Coronary artery (tissue), 2 donors: ENCODE measurements around the gene USP9X.
A peak's percentile ranks its signal among the peaks of the same experiment; 100 is the strongest.
"Not testable (repeated sequence)": the region's sequence is repeated elsewhere in the genome, so short reads cannot be mapped to it uniquely, and the experiment has no call there.

ENCODE experiments used
- DNase-seq: peaks from one replicate; pipeline ENCODE4 v3.0.0-alpha.2; 2017; ENCODE audit warnings: low spot score
- H3K27ac ChIP-seq, 2 donors: fragments of 200-600 bp; sonication (generic); one replicate each; pipeline ENCODE4 v1.5.1; 2016 to 2019
- H3K4me3 ChIP-seq: fragments of 200-600 bp; sonication (generic); 2 replicates; pipeline ENCODE4 v1.5.1; 2016; ENCODE audit warnings: mild to moderate bottlenecking, moderate library complexity
- TF ChIP-seq, protein P1 (sequence below): fragments of 200-600 bp; sonication (generic); IDR thresholded peaks from one replicate; pipeline ENCODE4 v1.5.1; 2019; ENCODE audit warnings: antibody characterized with exemption

Gene USP9X

DNA sequence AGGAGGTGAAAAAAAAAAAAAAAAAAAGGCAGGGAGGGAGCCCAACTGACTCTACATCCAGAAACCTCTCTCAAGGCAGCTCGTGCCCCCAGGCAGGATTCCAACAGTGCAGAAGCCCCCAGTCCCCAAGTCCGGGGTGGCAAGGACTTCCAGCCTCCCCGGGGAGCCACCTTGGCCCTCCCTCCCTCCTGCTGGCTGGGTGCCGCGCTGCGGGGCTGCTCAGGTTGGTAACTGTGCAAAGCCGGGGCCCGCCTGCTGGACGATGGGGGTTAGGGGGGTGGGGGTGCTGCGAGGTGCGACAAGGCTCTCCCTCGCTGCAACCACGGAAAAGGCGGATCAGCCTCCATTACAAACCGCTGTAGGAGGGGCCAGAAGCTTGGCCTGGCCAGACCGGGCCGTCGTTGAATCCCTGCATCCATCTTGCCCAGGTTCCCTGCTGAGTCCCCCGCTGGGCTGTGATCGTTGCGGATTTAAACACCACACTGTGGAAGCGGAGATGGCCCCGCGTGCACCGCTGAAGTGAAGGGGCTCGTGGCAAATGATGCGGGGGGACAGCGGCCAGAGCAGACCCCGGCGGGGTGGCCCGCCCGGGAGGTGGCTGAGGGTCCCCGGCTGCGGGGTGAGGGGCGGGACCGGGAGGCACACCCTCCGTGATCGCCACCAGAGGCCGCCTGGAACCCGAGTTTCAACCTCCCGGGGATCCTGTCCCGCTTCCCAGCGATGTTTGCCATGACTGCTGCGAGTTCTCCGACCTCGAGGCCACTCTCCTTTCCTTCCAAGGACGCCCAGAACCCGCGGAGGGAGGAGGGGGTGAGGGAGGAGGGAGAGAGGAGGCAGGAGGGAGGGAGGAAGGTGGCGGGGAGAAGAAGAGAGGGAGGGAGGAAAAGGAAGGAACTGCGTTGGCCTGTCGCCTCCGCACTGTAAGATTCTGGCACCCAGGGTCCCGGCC is 190.7 kb downstream of the USP9X start:
- peak overlapping the region; percentile 77 for H3K4me3 ChIP-seq
- peak overlapping the region; percentile 37 to 63 for H3K27ac ChIP-seq
- no peak for DNase-seq
- TF ChIP-seq, protein P1, sequence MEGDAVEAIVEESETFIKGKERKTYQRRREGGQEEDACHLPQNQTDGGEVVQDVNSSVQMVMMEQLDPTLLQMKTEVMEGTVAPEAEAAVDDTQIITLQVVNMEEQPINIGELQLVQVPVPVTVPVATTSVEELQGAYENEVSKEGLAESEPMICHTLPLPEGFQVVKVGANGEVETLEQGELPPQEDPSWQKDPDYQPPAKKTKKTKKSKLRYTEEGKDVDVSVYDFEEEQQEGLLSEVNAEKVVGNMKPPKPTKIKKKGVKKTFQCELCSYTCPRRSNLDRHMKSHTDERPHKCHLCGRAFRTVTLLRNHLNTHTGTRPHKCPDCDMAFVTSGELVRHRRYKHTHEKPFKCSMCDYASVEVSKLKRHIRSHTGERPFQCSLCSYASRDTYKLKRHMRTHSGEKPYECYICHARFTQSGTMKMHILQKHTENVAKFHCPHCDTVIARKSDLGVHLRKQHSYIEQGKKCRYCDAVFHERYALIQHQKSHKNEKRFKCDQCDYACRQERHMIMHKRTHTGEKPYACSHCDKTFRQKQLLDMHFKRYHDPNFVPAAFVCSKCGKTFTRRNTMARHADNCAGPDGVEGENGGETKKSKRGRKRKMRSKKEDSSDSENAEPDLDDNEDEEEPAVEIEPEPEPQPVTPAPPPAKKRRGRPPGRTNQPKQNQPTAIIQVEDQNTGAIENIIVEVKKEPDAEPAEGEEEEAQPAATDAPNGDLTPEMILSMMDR, result no peak

DNA sequence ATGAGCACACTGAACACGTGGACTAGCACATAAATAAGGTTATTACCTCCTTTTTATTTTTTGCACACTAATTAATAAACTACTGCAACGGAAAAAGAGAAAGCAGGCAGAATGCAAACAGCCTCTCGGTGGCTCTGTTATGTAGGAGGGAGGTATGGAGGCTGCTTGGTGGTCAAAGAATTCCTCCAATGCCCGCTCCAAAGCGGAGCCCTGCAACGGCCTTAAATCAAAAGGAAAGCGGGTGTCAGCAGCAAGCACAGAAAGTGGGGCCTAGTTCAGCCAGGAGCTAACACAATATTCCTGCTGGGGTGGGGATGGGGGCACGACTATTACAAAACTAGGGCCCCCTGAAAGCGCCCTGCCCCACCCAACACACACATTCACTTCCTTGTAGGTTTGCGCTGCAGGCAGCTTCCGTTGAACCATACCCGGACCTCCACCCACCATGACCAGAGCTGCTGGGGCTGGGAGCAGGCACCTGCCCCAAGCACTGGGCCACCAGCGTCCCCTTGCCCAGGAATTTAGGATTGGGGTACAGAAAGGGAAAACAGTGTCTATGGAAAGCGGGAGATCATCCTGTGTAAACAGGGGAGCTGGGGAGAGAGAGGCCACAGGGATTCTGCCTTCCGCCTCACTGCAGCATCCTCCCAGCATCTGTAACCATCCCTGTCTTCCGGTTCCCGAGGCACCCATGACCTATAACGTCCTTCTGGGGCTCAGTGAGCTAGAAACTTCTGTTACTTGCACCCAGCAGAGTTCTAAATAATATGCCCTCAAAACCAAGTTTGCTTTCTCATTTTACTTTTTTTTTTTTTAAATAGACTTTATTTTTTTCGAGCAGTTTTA is 191.6 kb downstream of the USP9X start:
- peak overlapping the region; percentile 77 for H3K4me3 ChIP-seq
- no peak overlapping the region for H3K27ac ChIP-seq
- TF ChIP-seq, protein P1, result no peak
- no peak for DNase-seq

DNA sequence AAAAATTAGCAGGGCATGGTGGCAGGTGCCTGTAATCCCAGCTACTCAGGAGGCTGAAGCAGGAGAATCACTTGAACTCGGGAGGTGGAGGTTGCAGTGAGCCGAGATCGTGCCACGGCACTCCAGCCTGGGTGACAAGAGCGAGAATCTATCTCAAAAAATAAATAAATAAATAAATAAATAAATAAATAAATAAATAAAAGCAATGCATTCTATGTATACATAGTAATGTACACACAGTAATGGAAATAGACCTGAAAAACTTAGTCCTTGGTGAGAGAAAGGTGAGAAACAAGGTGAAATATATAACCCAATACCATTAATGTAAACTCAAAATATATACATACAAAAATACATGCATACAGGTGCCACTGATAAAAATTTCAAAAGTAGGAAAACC is 197.1 kb downstream of the USP9X start:
- H3K4me3 ChIP-seq, result not testable (repeated sequence)

GRCh38 chrX:41285928-41286327 is 200.7 kb downstream of the USP9X start:
- not testable (repeated sequence) for H3K27ac ChIP-seq, H3K4me3 ChIP-seq, DNase-seq

More for the DNA sequence above, 197.1 kb downstream of the USP9X start:
- not testable (repeated sequence) for DNase-seq, H3K27ac ChIP-seq
